Brain microvascular endothelial cell (primary cell): ENCODE data around the gene VDAC1.
"Not testable (repeated sequence)": the region's sequence is repeated elsewhere in the genome, so short reads cannot be mapped to it uniquely, and the experiment has no call there.

Experiments
- DNase-seq: peaks from one replicate; pipeline ENCODE4 v3.0.0-alpha.2; 2020
- H3K27ac ChIP-seq: fragments of 250-450 bp; sonication (Bioruptor Pico); 2 replicates; pipeline ENCODE4 v1.5.1; 2020; ENCODE audit warnings: mild to moderate bottlenecking, moderate library complexity
- H3K27me3 ChIP-seq: fragments of 250-450 bp; sonication (Bioruptor Pico); replicated peaks from 2 replicates; pipeline ENCODE4 v1.5.1; 2020; ENCODE audit warnings: mild to moderate bottlenecking
- H3K36me3 ChIP-seq: fragments of 250-450 bp; sonication (Bioruptor Pico); replicated peaks from 2 replicates; pipeline ENCODE4 v1.5.1; 2020; ENCODE audit warnings: mild to moderate bottlenecking
- H3K4me3 ChIP-seq: 2 replicates; pipeline ENCODE4 v1.5.1; 2011; ENCODE audit warnings: low read depth, mild to moderate bottlenecking, control low read depth, low read length, moderate library complexity
- CTCF ChIP-seq: IDR thresholded peaks from 2 replicates; pipeline ENCODE4 v1.5.1; 2011; ENCODE audit warnings: low read depth, mild to moderate bottlenecking, moderate library complexity, low read length, control low read depth, inconsistent platforms; ENCODE audit errors: missing control alignments
- in situ Hi-C: cut with HindIII; loops from 2 replicates; pipeline ENCODE4 v1.10.0; 2017; ENCODE audit warnings: low sequenced_read_pairs, low pct_ligation_motif_present

VDAC1 gene

DNA sequence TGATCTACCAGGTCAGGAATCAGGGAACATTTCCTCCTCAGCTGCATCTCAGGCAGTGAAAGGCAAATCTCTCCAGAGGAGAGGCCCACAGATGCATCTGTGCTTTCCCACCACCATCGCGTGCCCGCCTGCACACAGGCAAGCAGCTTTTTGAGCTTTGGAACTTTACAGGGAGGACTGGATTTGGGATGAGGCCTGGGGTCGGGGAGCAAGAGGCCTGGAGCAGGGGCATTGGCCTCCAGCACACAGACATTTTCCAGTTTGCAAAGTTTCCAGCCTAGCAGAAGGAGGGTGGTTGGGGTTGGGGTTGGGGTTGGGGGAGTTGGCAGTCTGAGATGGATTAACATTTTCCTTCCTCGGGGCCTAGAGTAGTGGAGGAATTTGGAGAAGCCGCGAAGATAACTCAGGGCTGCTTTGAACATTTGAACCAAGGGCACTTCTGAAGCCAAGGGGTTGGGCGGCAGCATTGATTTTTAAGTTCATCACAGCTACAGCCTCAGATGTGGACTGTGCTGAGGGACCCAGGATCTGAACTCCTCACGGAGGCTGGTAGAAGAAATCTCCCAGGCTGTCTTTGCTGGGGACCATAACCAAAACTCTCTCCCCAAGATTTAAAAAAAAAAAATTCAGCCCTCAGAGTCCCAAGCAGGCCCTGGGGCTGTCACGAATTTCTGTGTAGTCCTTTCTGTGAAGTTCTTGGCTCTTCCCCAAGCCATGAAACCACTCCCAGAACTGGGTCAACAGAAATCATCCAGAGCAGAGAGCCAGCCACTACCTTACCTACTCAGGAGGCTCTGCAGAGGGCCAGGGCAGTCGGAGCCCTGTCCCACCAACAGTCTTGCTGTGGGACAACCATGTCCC, 61.9 kb downstream of the VDAC1 start:
- H3K36me3 ChIP-seq = no peaks in the 10 kb centered on the region
- no peak for DNase-seq
- in situ Hi-C loops = no loop called here

GRCh38 chr5:133941456-133942196, 63.1 kb downstream of the VDAC1 start:
- TF ChIP-seq CTCF = no peak

More for the DNA sequence above, 61.9 kb downstream of the VDAC1 start:
- Histone ChIP-seq H3K4me3 (no peak overlapping the region), H3K27ac (no peak overlapping the region), H3K27me3 (no peaks in the 10 kb centered on the region)
- no peak for TF ChIP-seq CTCF

DNA sequence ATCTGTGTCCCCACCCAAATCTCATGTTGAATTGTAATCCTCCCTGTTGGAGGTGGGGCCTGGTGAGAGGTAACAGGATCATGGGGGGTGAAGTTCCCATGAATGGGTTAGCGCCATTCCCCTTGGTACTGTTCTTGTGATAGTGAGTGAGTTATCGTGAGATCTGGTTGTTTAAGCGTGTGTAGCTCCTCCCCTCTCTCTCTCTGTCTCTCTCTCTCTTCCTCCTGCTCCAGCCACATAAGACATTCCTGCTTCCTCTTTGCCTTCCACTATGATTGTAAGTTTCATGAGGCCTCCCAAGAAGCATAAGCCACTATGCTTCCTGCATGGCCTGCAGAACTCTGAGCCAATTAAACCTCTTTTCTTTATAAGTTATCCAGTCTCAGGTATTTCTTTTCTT, 65.1 kb downstream of the VDAC1 start:
- in situ Hi-C loops = no loop called here
- TF ChIP-seq CTCF = no peak
- Histone ChIP-seq H3K36me3 (no peaks in the 10 kb centered on the region), H3K27me3 (no peaks in the 10 kb centered on the region), H3K27ac (no peak overlapping the region), H3K4me3 (no peak overlapping the region)
- no peak for DNase-seq

More at GRCh38 chr5:133941456-133942196, 63.1 kb downstream of the VDAC1 start:
- Histone ChIP-seq H3K27me3 (no peaks in the 10 kb centered on the region), H3K36me3 (no peaks in the 10 kb centered on the region), H3K27ac (no peak overlapping the region), H3K4me3 (no peak overlapping the region)
- DNase-seq = no peak
- in situ Hi-C loops = no loop called here

DNA sequence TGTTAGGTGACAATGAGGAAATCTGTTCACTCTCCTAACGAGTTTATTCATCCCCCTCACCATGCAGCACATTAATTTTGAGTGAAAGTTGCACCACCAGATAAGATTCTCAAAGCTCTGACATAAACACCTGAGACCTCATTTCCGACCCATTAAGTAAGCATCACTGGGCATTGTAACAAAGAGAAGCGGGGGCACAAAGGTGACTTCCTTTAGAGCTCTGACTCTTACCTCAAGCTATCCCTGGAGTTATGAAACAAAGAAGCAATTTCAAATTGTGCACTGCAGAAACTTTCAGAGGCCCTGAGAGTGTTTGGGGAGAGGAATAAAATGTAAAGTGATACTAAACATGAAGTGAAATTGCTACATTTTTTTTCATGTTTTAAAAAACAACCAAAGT, 65.8 kb downstream of the VDAC1 start:
- in situ Hi-C loops = no loop called here
- Histone ChIP-seq H3K27ac (no peak overlapping the region), H3K27me3 (no peaks in the 10 kb centered on the region), H3K36me3 (no peaks in the 10 kb centered on the region), H3K4me3 (no peak overlapping the region)
- TF ChIP-seq CTCF = no peak
- no peak for DNase-seq

- no peak for DNase-seq
- Histone ChIP-seq H3K27me3 (no peaks in the 10 kb centered on the region), H3K36me3 (no peaks in the 10 kb centered on the region), H3K4me3 (no peak overlapping the region), H3K27ac (no peak overlapping the region)
- in situ Hi-C loops = no loop called here
- no peak for TF ChIP-seq CTCF
Measured at GRCh38 chr5:133938039-133938821, 66.5 kb downstream of the VDAC1 start.

DNA sequence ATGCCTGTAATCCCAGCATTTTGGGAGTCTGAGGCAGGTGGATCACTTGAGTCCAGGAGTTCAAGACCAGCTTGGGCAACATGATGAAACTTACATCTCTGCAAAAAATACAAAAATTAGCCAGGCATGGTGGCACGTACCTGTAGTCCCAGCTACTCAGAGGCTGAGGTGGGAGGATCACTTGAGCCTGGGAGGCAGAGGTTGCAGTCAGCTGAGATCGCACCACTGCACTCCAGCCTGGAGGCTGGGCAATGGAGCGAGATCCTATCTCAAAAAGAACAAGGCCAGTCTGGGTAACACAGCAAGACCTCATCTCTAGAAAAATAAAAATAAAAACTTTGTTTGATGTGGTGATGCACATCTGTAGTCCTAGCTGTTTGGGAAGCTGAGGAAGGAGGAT, 67.1 kb downstream of the VDAC1 start:
- H3K36me3 ChIP-seq, H3K4me3 ChIP-seq, H3K27ac ChIP-seq, in situ Hi-C loops, H3K27me3 ChIP-seq, DNase-seq: not testable (repeated sequence)
